ENCODE data around the gene FOXS1.

FOXS1 gene

DNA sequence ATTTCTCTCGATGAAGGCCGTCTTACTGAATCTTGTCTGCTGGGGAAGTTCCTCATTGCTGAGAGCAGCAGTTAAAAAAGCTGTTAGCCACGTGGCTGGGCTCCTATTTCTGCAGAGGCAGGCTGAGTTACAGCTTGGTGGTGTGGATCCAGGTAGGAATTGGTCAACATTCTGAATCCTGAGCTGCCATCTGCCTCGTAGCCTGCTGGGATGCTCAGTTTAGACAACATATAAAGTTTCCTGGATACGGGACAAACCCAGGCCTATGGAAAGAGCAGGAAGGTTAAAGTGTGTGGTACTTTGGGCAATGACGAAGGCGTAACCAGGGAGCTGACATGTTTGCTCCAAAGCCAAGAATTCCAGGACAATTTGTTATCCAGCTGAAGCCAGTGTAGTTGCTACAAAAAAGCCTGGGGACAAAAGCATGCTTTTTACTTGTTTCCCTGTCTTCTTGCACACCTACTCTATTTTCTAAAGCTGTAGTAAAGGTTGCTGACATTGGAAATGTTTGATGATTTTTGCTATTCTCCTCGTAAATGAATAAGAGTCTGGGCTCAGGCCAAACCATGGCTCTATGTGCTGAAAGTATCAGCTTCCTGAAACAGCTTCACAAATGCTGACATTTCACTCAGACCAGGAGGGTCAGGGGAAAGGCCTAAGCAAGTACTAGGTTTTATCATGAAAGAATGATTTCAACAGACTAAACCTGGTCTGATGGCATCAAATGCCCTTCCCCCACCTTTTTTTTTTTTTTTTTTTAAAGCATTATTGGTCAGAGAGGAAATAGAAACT is 38.6 kb downstream of the FOXS1 start:
- DNase-seq (ENCODE audit: low read depth) = no peak
- no peak overlapping the region for H3K4me3 ChIP-seq (ENCODE audit: low read length)
- TF ChIP-seq, protein P1, sequence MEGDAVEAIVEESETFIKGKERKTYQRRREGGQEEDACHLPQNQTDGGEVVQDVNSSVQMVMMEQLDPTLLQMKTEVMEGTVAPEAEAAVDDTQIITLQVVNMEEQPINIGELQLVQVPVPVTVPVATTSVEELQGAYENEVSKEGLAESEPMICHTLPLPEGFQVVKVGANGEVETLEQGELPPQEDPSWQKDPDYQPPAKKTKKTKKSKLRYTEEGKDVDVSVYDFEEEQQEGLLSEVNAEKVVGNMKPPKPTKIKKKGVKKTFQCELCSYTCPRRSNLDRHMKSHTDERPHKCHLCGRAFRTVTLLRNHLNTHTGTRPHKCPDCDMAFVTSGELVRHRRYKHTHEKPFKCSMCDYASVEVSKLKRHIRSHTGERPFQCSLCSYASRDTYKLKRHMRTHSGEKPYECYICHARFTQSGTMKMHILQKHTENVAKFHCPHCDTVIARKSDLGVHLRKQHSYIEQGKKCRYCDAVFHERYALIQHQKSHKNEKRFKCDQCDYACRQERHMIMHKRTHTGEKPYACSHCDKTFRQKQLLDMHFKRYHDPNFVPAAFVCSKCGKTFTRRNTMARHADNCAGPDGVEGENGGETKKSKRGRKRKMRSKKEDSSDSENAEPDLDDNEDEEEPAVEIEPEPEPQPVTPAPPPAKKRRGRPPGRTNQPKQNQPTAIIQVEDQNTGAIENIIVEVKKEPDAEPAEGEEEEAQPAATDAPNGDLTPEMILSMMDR (conservative IDR thresholded peaks at IDR 0.05; ENCODE audit: low read length) = no peak

- TF ChIP-seq, protein P1 (conservative IDR thresholded peaks at IDR 0.05; ENCODE audit: low read length) = no peak
- no peak for DNase-seq (ENCODE audit: low read depth)
- H3K4me3 ChIP-seq (ENCODE audit: low read length) = no peak overlapping the region
Observed at GRCh38 chr20:31803552-31804291, 41.7 kb downstream of the FOXS1 start.

GRCh38 chr20:31801508-31801907 is 43.9 kb downstream of the FOXS1 start:
- TF ChIP-seq, protein P1 (conservative IDR thresholded peaks at IDR 0.05; ENCODE audit: low read length) = no peak
- no peak overlapping the region for H3K4me3 ChIP-seq (ENCODE audit: low read length)
- no peak for DNase-seq (ENCODE audit: low read depth)

DNA sequence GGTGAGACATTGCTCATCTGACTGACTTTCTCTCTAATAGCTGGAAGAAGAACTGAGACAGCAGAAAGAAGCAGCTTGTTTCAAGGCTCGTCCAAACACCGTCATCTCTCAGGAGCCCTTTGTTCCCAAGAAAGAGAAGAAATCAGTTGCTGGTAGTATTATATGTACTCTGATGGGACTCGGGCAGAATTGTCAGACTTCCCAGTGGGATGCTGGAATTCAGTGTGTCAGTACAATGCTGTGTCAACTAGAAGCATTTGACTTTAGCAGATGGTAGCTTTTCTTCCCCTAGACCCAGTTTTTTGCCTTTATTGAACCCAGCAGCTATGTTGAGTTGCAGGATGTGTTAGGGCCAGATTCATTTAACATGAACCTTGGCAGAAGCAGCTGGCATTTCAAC is 48.0 kb downstream of the FOXS1 start:
- H3K4me3 ChIP-seq (ENCODE audit: low read length) = no peak overlapping the region
- TF ChIP-seq, protein P1 (conservative IDR thresholded peaks at IDR 0.05; ENCODE audit: low read length) = no peak
- no peak for DNase-seq (ENCODE audit: low read depth)
